ENCODE results near the gene IGSF21.

GRCh38 chr1:18278946-18279345 lies 171.3 kb downstream of the IGSF21 start:
- TF ChIP-seq, protein P1, sequence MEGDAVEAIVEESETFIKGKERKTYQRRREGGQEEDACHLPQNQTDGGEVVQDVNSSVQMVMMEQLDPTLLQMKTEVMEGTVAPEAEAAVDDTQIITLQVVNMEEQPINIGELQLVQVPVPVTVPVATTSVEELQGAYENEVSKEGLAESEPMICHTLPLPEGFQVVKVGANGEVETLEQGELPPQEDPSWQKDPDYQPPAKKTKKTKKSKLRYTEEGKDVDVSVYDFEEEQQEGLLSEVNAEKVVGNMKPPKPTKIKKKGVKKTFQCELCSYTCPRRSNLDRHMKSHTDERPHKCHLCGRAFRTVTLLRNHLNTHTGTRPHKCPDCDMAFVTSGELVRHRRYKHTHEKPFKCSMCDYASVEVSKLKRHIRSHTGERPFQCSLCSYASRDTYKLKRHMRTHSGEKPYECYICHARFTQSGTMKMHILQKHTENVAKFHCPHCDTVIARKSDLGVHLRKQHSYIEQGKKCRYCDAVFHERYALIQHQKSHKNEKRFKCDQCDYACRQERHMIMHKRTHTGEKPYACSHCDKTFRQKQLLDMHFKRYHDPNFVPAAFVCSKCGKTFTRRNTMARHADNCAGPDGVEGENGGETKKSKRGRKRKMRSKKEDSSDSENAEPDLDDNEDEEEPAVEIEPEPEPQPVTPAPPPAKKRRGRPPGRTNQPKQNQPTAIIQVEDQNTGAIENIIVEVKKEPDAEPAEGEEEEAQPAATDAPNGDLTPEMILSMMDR (IDR thresholded peaks at IDR 0.05): no peak
- no peak for TF ChIP-seq NFE2L2 (conservative IDR thresholded peaks at IDR 0.05; ENCODE audit: low read length)
- no peak for TF ChIP-seq POLR2A (IDR thresholded peaks at IDR 0.05; ENCODE audit: low read length)
- no peak for TF ChIP-seq RAD21 (conservative IDR thresholded peaks at IDR 0.05 in 1 of 2, IDR thresholded peaks at IDR 0.05 in 1 of 2)
